HEK293 (cell line): ENCODE measurements around the gene SHLD2.

Source experiments
- ELK4 ChIP-seq: IDR thresholded peaks from 2 replicates; pipeline ENCODE4 v1.6.1; 2011; ENCODE audit warnings: mild to moderate bottlenecking, low read depth, low read length, borderline replicate concordance
- HOXC10 ChIP-seq: sonication (generic); formaldehyde crosslinking; IDR thresholded peaks from 2 replicates; pipeline ENCODE4 v1.8.1; 2023; ENCODE audit warnings: mild to moderate bottlenecking, missing genetic modification reagents
- KLF10 ChIP-seq: fragments of 450-650 bp; IDR thresholded peaks from 2 replicates; pipeline ENCODE4 v1.5.1; 2018; ENCODE audit warnings: missing biosample characterization, mild to moderate bottlenecking, missing genetic modification characterization
- KLF17 ChIP-seq: fragments of 450-650 bp; formaldehyde crosslinking; IDR thresholded peaks from 2 replicates; pipeline ENCODE4 v1.5.1; 2016; ENCODE audit warnings: missing biosample characterization, missing genetic modification characterization
- PRDM1 ChIP-seq: fragments of 450-650 bp; formaldehyde crosslinking; IDR thresholded peaks from 2 replicates; pipeline ENCODE4; 2016; ENCODE audit warnings: missing biosample characterization, missing genetic modification characterization
- SP2 ChIP-seq: fragments of 450-650 bp; formaldehyde crosslinking; IDR thresholded peaks from 2 replicates; pipeline ENCODE4 v1.5.1; 2016; ENCODE audit warnings: missing biosample characterization, missing genetic modification characterization
- TRIM28 ChIP-seq: IDR thresholded peaks from 2 replicates; pipeline ENCODE4 v1.6.1; 2011; ENCODE audit warnings: low read length, control low read depth, borderline replicate concordance
- TSHZ1 ChIP-seq: fragments of 450-650 bp; formaldehyde crosslinking; IDR thresholded peaks from 2 replicates; pipeline ENCODE4 v1.5.1; 2016; ENCODE audit warnings: missing biosample characterization, missing genetic modification characterization, borderline replicate concordance
- WT1 ChIP-seq: fragments of 450-650 bp; formaldehyde crosslinking; IDR thresholded peaks from 2 replicates; pipeline ENCODE4 v1.5.1; 2016; ENCODE audit warnings: missing biosample characterization, missing genetic modification characterization
- ZBTB44 ChIP-seq: fragments of 450-650 bp; IDR thresholded peaks from 2 replicates; pipeline ENCODE4 v1.5.1; 2018; ENCODE audit warnings: missing biosample characterization, mild to moderate bottlenecking, missing genetic modification characterization
- ZFP69B ChIP-seq: fragments of 450-650 bp; formaldehyde crosslinking; IDR thresholded peaks from 2 replicates; pipeline ENCODE4 v1.5.1; 2016; ENCODE audit warnings: missing biosample characterization, missing genetic modification characterization
- ZNF10 ChIP-seq: fragments of 450-650 bp; formaldehyde crosslinking; IDR thresholded peaks from 2 replicates; pipeline ENCODE4 v1.5.1; 2017; ENCODE audit warnings: missing biosample characterization, missing genetic modification characterization
- ZNF138 ChIP-seq: fragments of 450-650 bp; formaldehyde crosslinking; IDR thresholded peaks from 2 replicates; pipeline ENCODE4 v1.5.1; 2016; ENCODE audit warnings: missing biosample characterization, missing genetic modification characterization, borderline replicate concordance
- ZNF202 ChIP-seq: fragments of 450-650 bp; formaldehyde crosslinking; IDR thresholded peaks from 2 replicates; pipeline ENCODE4 v1.5.1; 2016; ENCODE audit warnings: missing biosample characterization, missing genetic modification characterization, borderline replicate concordance
- ZNF214 ChIP-seq: fragments of 450-650 bp; formaldehyde crosslinking; IDR thresholded peaks from 2 replicates; pipeline ENCODE4 v1.5.1; 2017; ENCODE audit warnings: missing biosample characterization, mild to moderate bottlenecking, missing genetic modification characterization, borderline replicate concordance
- ZNF221 ChIP-seq: fragments of 450-650 bp; formaldehyde crosslinking; IDR thresholded peaks from 2 replicates; pipeline ENCODE4 v1.5.1; 2017; ENCODE audit warnings: missing biosample characterization, missing genetic modification characterization, borderline replicate concordance
- ZNF23 ChIP-seq: fragments of 450-650 bp; formaldehyde crosslinking; IDR thresholded peaks from 2 replicates; pipeline ENCODE4 v1.5.1; 2016; ENCODE audit warnings: missing biosample characterization, missing genetic modification characterization, borderline replicate concordance
- ZNF24 ChIP-seq: fragments of 450-650 bp; formaldehyde crosslinking; IDR thresholded peaks from 2 replicates; pipeline ENCODE4 v1.5.1; 2016; ENCODE audit warnings: missing biosample characterization, missing genetic modification characterization
- ZNF26 ChIP-seq: fragments of 450-650 bp; formaldehyde crosslinking; IDR thresholded peaks from 2 replicates; pipeline ENCODE4 v1.5.1; 2016; ENCODE audit warnings: missing biosample characterization, missing genetic modification characterization
- ZNF426 ChIP-seq: fragments of 450-650 bp; formaldehyde crosslinking; IDR thresholded peaks from 2 replicates; pipeline ENCODE4 v1.5.1; 2017; ENCODE audit warnings: missing biosample characterization, missing genetic modification characterization, mild to moderate bottlenecking, inconsistent platforms, moderate library complexity
- ZNF513 ChIP-seq: fragments of 450-650 bp; IDR thresholded peaks from 2 replicates; pipeline ENCODE4 v1.5.1; 2018; ENCODE audit warnings: missing biosample characterization, missing genetic modification characterization
- ZNF561 ChIP-seq: fragments of 450-650 bp; IDR thresholded peaks from 2 replicates; pipeline ENCODE4 v1.5.1; 2018; ENCODE audit warnings: missing biosample characterization, missing genetic modification characterization, borderline replicate concordance
- ZNF610 ChIP-seq: fragments of 450-650 bp; formaldehyde crosslinking; IDR thresholded peaks from 2 replicates; pipeline ENCODE4 v1.5.1; 2016; ENCODE audit warnings: missing biosample characterization, missing genetic modification characterization, borderline replicate concordance
- ZNF629 ChIP-seq: fragments of 450-650 bp; formaldehyde crosslinking; IDR thresholded peaks from 2 replicates; pipeline ENCODE4 v1.5.1; 2017; ENCODE audit warnings: missing biosample characterization, missing genetic modification characterization
- ZNF677 ChIP-seq: fragments of 450-650 bp; IDR thresholded peaks from 2 replicates; pipeline ENCODE4 v1.5.0; 2018; ENCODE audit warnings: missing biosample characterization, mild to moderate bottlenecking, missing genetic modification characterization, moderate library complexity
- ZNF747 ChIP-seq: fragments of 450-650 bp; formaldehyde crosslinking; IDR thresholded peaks from 2 replicates; pipeline ENCODE4 v1.5.1; 2016; ENCODE audit warnings: missing biosample characterization, missing genetic modification characterization
- ZSCAN23 ChIP-seq: fragments of 450-650 bp; formaldehyde crosslinking; IDR thresholded peaks from 2 replicates; pipeline ENCODE4 v1.5.1; 2016; ENCODE audit warnings: missing biosample characterization, missing genetic modification characterization

SHLD2 gene

GRCh38 chr10:87092861-87093631 lies 2.0 kb upstream of the SHLD2 start (continued):
- TF ChIP-seq ZNF10 (tag by site-specific recombination) (no peak), SP2 (tag by site-specific recombination) (no peak; the same call in 1 of the 2 replicates), ZNF426 (no peak), TRIM28 (0 out of 2 replicates have a peak, but pooled peaks have one; percentile 4), WT1 (tag by site-specific recombination) (no peak), ZNF513 (tag by site-specific recombination) (no peak), KLF17 (tag by site-specific recombination) (no peak), HOXC10 (CRISPR knock-in tag) (no peak), ZNF138 (tag by site-specific recombination) (no peak), KLF10 (peak; percentile 97), TSHZ1 (tag by site-specific recombination) (no peak), ZSCAN23 (tag by site-specific recombination) (no peak), ZBTB44 (no peak), ZNF24 (tag by site-specific recombination) (no peak), PRDM1 (0 out of 2 replicates have a peak, but pooled peaks have one; percentile 51), ZNF629 (tag by site-specific recombination) (no peak), ZFP69B (tag by site-specific recombination) (no peak; the same call in 1 of the 2 replicates), ZNF221 (no peak), ZNF561 (tag by site-specific recombination) (no peak), ZNF610 (tag by site-specific recombination) (no peak), ZNF23 (tag by site-specific recombination) (no peak), ZNF26 (no peak), ELK4 (no peak), ZNF202 (tag by site-specific recombination) (no peak), ZNF677 (tag by site-specific recombination) (no peak), ZNF747 (tag by site-specific recombination) (no peak), ZNF214 (tag by site-specific recombination) (no peak)
